ENCODE data around the gene ZNF516.

ZNF516 gene

GRCh38 chr18:76317136-76317535, 177.9 kb downstream of the ZNF516 start:
- no peak for DNase-seq
- Histone ChIP-seq H3K79me2 (ENCODE audit: insufficient read depth, low read length) (no peaks in the 10 kb centered on the region), H3K9ac (ENCODE audit: low read depth, low read length) (no peak overlapping the region), H3K27me3 (ENCODE audit: insufficient read depth, low read length, poor library complexity) (no peaks in the 10 kb centered on the region), H3K27ac (ENCODE audit: low read length) (no peak overlapping the region), H3K4me1 (ENCODE audit: insufficient read depth, low read length) (no peaks in the 10 kb centered on the region), H2AFZ (ENCODE audit: low read depth, low read length) (no peak overlapping the region), H3K9me3 (ENCODE audit: insufficient read depth, low read length, severe bottlenecking) (no peaks in the 10 kb centered on the region), H3K36me3 (ENCODE audit: insufficient read depth, low read length) (no peaks in the 10 kb centered on the region), H3K4me2 (ENCODE audit: insufficient read depth, low read length) (no peak overlapping the region), H3K4me3 (ENCODE audit: low read depth in 1 of 2, low read length in 2 of 2) (no peak overlapping the region), H4K20me1 (ENCODE audit: insufficient read depth, low read length) (no peaks in the 10 kb centered on the region)
- no peak for ATAC-seq (ENCODE audit: insufficient read depth, low read depth)
- TF ChIP-seq CTCF (IDR thresholded peaks at IDR 0.05; ENCODE audit: borderline replicate concordance, extremely low read depth, low read length, poor library complexity, severe bottlenecking) (no peak), EZH2 (IDR thresholded peaks at IDR 0.05; ENCODE audit: borderline replicate concordance, low read depth, low read length, severe bottlenecking) (no peak)

- no peak overlapping the region for H3K27ac ChIP-seq (ENCODE audit: low read length)
- TF ChIP-seq CTCF (IDR thresholded peaks at IDR 0.05; ENCODE audit: borderline replicate concordance, extremely low read depth, low read length, poor library complexity, severe bottlenecking) (no peak), EZH2 (IDR thresholded peaks at IDR 0.05; ENCODE audit: borderline replicate concordance, low read depth, low read length, severe bottlenecking) (no peak)
- no peaks in the 10 kb centered on the region for H3K27me3 ChIP-seq (ENCODE audit: insufficient read depth, low read length, poor library complexity)
- ATAC-seq (ENCODE audit: insufficient read depth, low read depth) (no peak), DNase-seq (no peak)
- H3K4me1 ChIP-seq (ENCODE audit: insufficient read depth, low read length) = no peaks in the 10 kb centered on the region
- H3K4me2 ChIP-seq (ENCODE audit: insufficient read depth, low read length) = no peak overlapping the region
- H3K9ac ChIP-seq (ENCODE audit: low read depth, low read length) = no peak overlapping the region
- no peak overlapping the region for H3K4me3 ChIP-seq (ENCODE audit: low read depth in 1 of 2, low read length in 2 of 2)
- H3K79me2 ChIP-seq (ENCODE audit: insufficient read depth, low read length) = no peaks in the 10 kb centered on the region
- no peaks in the 10 kb centered on the region for H3K9me3 ChIP-seq (ENCODE audit: insufficient read depth, low read length, severe bottlenecking)
- no peaks in the 10 kb centered on the region for H4K20me1 ChIP-seq (ENCODE audit: insufficient read depth, low read length)
- no peaks in the 10 kb centered on the region for H3K36me3 ChIP-seq (ENCODE audit: insufficient read depth, low read length)
- no peak overlapping the region for H2AFZ ChIP-seq (ENCODE audit: low read depth, low read length)
Measured at GRCh38 chr18:76315722-76316230, 179.3 kb downstream of the ZNF516 start.

- Histone ChIP-seq H3K9me3 (ENCODE audit: insufficient read depth, low read length, severe bottlenecking) (no peaks in the 10 kb centered on the region), H4K20me1 (ENCODE audit: insufficient read depth, low read length) (no peaks in the 10 kb centered on the region), H3K79me2 (ENCODE audit: insufficient read depth, low read length) (no peaks in the 10 kb centered on the region), H2AFZ (ENCODE audit: low read depth, low read length) (no peak overlapping the region), H3K4me1 (ENCODE audit: insufficient read depth, low read length) (no peaks in the 10 kb centered on the region), H3K9ac (ENCODE audit: low read depth, low read length) (no peak overlapping the region), H3K27me3 (ENCODE audit: insufficient read depth, low read length, poor library complexity) (no peaks in the 10 kb centered on the region), H3K4me2 (ENCODE audit: insufficient read depth, low read length) (no peak overlapping the region), H3K4me3 (ENCODE audit: low read depth in 1 of 2, low read length in 2 of 2) (no peak overlapping the region), H3K27ac (ENCODE audit: low read length) (no peak overlapping the region), H3K36me3 (ENCODE audit: insufficient read depth, low read length) (no peaks in the 10 kb centered on the region)
- TF ChIP-seq CTCF (IDR thresholded peaks at IDR 0.05; ENCODE audit: borderline replicate concordance, extremely low read depth, low read length, poor library complexity, severe bottlenecking) (no peak), EZH2 (IDR thresholded peaks at IDR 0.05; ENCODE audit: borderline replicate concordance, low read depth, low read length, severe bottlenecking) (no peak)
- DNase-seq (no peak), ATAC-seq (ENCODE audit: insufficient read depth, low read depth) (no peak)
Measured at GRCh38 chr18:76314496-76314895, 180.5 kb downstream of the ZNF516 start.

- Histone ChIP-seq H3K79me2 (ENCODE audit: insufficient read depth, low read length) (no peaks in the 10 kb centered on the region), H3K36me3 (ENCODE audit: insufficient read depth, low read length) (no peaks in the 10 kb centered on the region), H4K20me1 (ENCODE audit: insufficient read depth, low read length) (no peaks in the 10 kb centered on the region), H3K4me3 (ENCODE audit: low read depth in 1 of 2, low read length in 2 of 2) (no peak overlapping the region), H3K9me3 (ENCODE audit: insufficient read depth, low read length, severe bottlenecking) (no peaks in the 10 kb centered on the region), H3K27ac (ENCODE audit: low read length) (no peak overlapping the region), H3K4me2 (ENCODE audit: insufficient read depth, low read length) (no peak overlapping the region), H3K4me1 (ENCODE audit: insufficient read depth, low read length) (no peaks in the 10 kb centered on the region), H3K27me3 (ENCODE audit: insufficient read depth, low read length, poor library complexity) (no peaks in the 10 kb centered on the region), H3K9ac (ENCODE audit: low read depth, low read length) (no peak overlapping the region), H2AFZ (ENCODE audit: low read depth, low read length) (no peak overlapping the region)
- ATAC-seq (ENCODE audit: insufficient read depth, low read depth) (no peak), DNase-seq (no peak)
- TF ChIP-seq EZH2 (IDR thresholded peaks at IDR 0.05; ENCODE audit: borderline replicate concordance, low read depth, low read length, severe bottlenecking) (no peak), CTCF (IDR thresholded peaks at IDR 0.05; ENCODE audit: borderline replicate concordance, extremely low read depth, low read length, poor library complexity, severe bottlenecking) (no peak)
Measured at GRCh38 chr18:76314015-76314414, 181.0 kb downstream of the ZNF516 start.
